ENCODE measurements around the gene MORN5. TPM values are rescaled to one million over a fixed set of nuclear protein-coding genes. Genes with fewer than 3 reads are reported as not detected.

MORN5 gene
- total RNA-seq, 1 experiment from 2014 or later = not detected

DNA sequence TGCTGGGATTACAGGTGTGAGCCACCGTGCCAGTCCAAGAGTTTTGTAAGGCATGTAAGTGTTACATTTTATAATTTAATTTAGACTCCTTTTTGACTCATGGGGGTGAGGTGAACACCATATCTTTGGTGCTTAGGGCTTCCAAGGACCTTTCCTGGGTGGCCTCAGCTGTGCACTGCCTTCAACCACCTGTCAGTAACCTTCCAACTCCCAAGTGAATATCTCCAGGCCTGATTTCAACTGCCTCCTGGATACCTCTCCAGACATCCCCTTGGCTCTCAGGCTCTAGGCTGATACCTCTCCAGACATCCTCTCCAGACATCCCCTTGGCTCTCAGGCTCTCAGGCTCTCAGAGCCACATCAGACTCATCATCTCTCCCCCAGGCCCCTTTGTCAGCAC, 35.7 kb upstream of the MORN5 start:
- no peak for DNase-seq (ENCODE audit: low read depth, low spot score)
- BruUV-seq (replicated peaks) = no TSS peak
- POLR2A ChIA-PET = interaction anchor here (0.7 kb wide), 1 partner anchor 227 kb away, joined by 3 read pairs; no protein-coding TSS in a partner anchor
- Histone ChIP-seq H3K4me3 (ENCODE audit: low read depth in 2 of 2, low read length in 2 of 2) (no peak overlapping the region), H3K27me3 (ENCODE audit: control insufficient read depth, insufficient read depth, low read length) (no peaks in the 10 kb centered on the region), H3K9me3 (ENCODE audit: control insufficient read depth, insufficient read depth, low read depth, low read length) (no peaks in the 10 kb centered on the region), H3K27ac (ENCODE audit: low read length) (no peak overlapping the region), H3K4me1 (ENCODE audit: control insufficient read depth, insufficient read depth, low read length) (no peaks in the 10 kb centered on the region; the same call in 1 of the 2 replicates), H3K36me3 (ENCODE audit: control insufficient read depth, insufficient read depth, low read length) (no peaks in the 10 kb centered on the region)
- in situ Hi-C loops (cut with HindIII; ENCODE audit: low pct_unique_long_range_greater_than_20kb, low sequenced_read_pairs) (no loop called here), intact Hi-C loops (cut with micrococcal nuclease; ENCODE audit: unreplicated experiment) (loop anchor here (10.0 kb wide), 1 partner anchor 691 kb away; no protein-coding TSS in a partner anchor)
- CTCF ChIA-PET = interaction anchor here (0.6 to 4.3 kb wide), 4 partner anchors 25 to 259 kb away, joined by 3 to 33 read pairs (median 17); no protein-coding TSS in a partner anchor
- no peak for ATAC-seq
- TF ChIP-seq POLR2AphosphoS5 (IDR thresholded peaks at IDR 0.05; ENCODE audit: low read depth, low read length) (no peak), SIN3A (IDR thresholded peaks at IDR 0.05; ENCODE audit: borderline replicate concordance, insufficient read depth, low read depth, low read length) (no peak), TCF7L2 (IDR thresholded peaks at IDR 0.05; ENCODE audit: low read depth, low read length) (no peak)
- TF ChIP-seq, protein P1, sequence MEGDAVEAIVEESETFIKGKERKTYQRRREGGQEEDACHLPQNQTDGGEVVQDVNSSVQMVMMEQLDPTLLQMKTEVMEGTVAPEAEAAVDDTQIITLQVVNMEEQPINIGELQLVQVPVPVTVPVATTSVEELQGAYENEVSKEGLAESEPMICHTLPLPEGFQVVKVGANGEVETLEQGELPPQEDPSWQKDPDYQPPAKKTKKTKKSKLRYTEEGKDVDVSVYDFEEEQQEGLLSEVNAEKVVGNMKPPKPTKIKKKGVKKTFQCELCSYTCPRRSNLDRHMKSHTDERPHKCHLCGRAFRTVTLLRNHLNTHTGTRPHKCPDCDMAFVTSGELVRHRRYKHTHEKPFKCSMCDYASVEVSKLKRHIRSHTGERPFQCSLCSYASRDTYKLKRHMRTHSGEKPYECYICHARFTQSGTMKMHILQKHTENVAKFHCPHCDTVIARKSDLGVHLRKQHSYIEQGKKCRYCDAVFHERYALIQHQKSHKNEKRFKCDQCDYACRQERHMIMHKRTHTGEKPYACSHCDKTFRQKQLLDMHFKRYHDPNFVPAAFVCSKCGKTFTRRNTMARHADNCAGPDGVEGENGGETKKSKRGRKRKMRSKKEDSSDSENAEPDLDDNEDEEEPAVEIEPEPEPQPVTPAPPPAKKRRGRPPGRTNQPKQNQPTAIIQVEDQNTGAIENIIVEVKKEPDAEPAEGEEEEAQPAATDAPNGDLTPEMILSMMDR (IDR thresholded peaks at IDR 0.05) = no peak
- TF ChIP-seq, protein P2, sequence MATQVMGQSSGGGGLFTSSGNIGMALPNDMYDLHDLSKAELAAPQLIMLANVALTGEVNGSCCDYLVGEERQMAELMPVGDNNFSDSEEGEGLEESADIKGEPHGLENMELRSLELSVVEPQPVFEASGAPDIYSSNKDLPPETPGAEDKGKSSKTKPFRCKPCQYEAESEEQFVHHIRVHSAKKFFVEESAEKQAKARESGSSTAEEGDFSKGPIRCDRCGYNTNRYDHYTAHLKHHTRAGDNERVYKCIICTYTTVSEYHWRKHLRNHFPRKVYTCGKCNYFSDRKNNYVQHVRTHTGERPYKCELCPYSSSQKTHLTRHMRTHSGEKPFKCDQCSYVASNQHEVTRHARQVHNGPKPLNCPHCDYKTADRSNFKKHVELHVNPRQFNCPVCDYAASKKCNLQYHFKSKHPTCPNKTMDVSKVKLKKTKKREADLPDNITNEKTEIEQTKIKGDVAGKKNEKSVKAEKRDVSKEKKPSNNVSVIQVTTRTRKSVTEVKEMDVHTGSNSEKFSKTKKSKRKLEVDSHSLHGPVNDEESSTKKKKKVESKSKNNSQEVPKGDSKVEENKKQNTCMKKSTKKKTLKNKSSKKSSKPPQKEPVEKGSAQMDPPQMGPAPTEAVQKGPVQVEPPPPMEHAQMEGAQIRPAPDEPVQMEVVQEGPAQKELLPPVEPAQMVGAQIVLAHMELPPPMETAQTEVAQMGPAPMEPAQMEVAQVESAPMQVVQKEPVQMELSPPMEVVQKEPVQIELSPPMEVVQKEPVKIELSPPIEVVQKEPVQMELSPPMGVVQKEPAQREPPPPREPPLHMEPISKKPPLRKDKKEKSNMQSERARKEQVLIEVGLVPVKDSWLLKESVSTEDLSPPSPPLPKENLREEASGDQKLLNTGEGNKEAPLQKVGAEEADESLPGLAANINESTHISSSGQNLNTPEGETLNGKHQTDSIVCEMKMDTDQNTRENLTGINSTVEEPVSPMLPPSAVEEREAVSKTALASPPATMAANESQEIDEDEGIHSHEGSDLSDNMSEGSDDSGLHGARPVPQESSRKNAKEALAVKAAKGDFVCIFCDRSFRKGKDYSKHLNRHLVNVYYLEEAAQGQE (IDR thresholded peaks at IDR 0.05; ENCODE audit: insufficient read depth in 1 of 2, low read depth in 2 of 2, low read length in 1 of 2) = no peak

DNA sequence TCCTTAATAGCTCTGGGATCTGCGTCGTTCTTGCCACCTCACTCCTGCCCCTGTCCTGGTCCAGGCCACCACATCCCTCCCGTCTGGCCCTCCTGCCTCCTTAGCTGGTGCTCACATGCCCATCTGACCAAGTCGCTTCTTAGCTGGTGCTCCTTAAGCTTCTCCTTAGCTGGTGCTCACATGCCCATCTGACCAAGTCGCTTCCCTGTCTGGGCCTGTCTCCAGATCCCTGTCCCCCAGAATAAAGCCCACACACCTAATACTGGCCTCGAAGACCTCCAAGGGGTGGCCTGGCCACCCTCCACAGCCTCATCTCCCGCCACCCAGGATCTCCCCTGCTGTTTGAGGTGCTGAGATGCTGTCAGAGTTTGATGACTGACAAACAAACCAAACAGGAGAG, 35.2 kb upstream of the MORN5 start:
- H3K9me3 ChIP-seq (ENCODE audit: control insufficient read depth, insufficient read depth, low read depth, low read length) = no peaks in the 10 kb centered on the region
- DNase-seq (ENCODE audit: low read depth, low spot score) = no peak
- ChIA-PET CTCF (interaction anchor here (0.6 to 4.3 kb wide), 9 partner anchors 26 to 258 kb away, joined by 3 to 33 read pairs (median 3); no protein-coding TSS in a partner anchor), POLR2A (interaction anchor here (0.7 kb wide), 1 partner anchor 226 kb away, joined by 3 read pairs; no protein-coding TSS in a partner anchor)
- TF ChIP-seq SIN3A (IDR thresholded peaks at IDR 0.05; ENCODE audit: borderline replicate concordance, insufficient read depth, low read depth, low read length) (no peak), TCF7L2 (IDR thresholded peaks at IDR 0.05; ENCODE audit: low read depth, low read length) (no peak), POLR2AphosphoS5 (IDR thresholded peaks at IDR 0.05; ENCODE audit: low read depth, low read length) (no peak)
- TF ChIP-seq, protein P2 (IDR thresholded peaks at IDR 0.05; ENCODE audit: insufficient read depth in 1 of 2, low read depth in 2 of 2, low read length in 1 of 2) = no peak
- TF ChIP-seq, protein P1 (IDR thresholded peaks at IDR 0.05) = no peak
- intact Hi-C loops (cut with micrococcal nuclease; ENCODE audit: unreplicated experiment) (loop anchor here (10.0 kb wide), 1 partner anchor 690 kb away; no protein-coding TSS in a partner anchor), in situ Hi-C loops (cut with HindIII; ENCODE audit: low pct_unique_long_range_greater_than_20kb, low sequenced_read_pairs) (no loop called here)
- no TSS peak for BruUV-seq (replicated peaks)
- no peak overlapping the region for H3K27ac ChIP-seq (ENCODE audit: low read length)
- H3K27me3 ChIP-seq (ENCODE audit: control insufficient read depth, insufficient read depth, low read length) = no peaks in the 10 kb centered on the region
- ATAC-seq = no peak
- H3K36me3 ChIP-seq (ENCODE audit: control insufficient read depth, insufficient read depth, low read length) = no peaks in the 10 kb centered on the region
- no peaks in the 10 kb centered on the region; the same call in 1 of the 2 replicates for H3K4me1 ChIP-seq (ENCODE audit: control insufficient read depth, insufficient read depth, low read length)
- no peak overlapping the region for H3K4me3 ChIP-seq (ENCODE audit: low read depth in 2 of 2, low read length in 2 of 2)

Measured in Panc1 (cell line).